Measurements from ENCODE around the gene DENND1A. TPM values are rescaled to one million over a fixed set of nuclear protein-coding genes. Genes with fewer than 3 reads are reported as not detected.

The DENND1A gene
- total RNA-seq, 2 donors from 2014 or later: 22.8 to 24.4 TPM

- intact Hi-C loops (cut with DNase I): no loop called here
- peak; percentile 28 for DNase-seq (ENCODE audit: low spot score)
These were observed 507.2 kb downstream of the DENND1A start for GRCh38 chr9:123422635-123423310.

GRCh38 chr9:123421801-123422455 lies 508.0 kb downstream of the DENND1A start:
- intact Hi-C loops (cut with DNase I): no loop called here
- DNase-seq (ENCODE audit: low spot score): peak; percentile 49

GRCh38 chr9:123421186-123421585 lies 508.7 kb downstream of the DENND1A start:
- intact Hi-C loops (cut with DNase I): no loop called here
- peak; percentile 25 for DNase-seq (ENCODE audit: low spot score)

GRCh38 chr9:123420592-123421111 lies 509.3 kb downstream of the DENND1A start:
- intact Hi-C loops (cut with DNase I): no loop called here
- DNase-seq (ENCODE audit: low spot score): peak; percentile 24

- peak; percentile 50 for DNase-seq (ENCODE audit: low spot score)
These were observed 510.0 kb downstream of the DENND1A start for GRCh38 chr9:123419721-123420591.

GRCh38 chr9:123419091-123419490 lies 510.8 kb downstream of the DENND1A start:
- intact Hi-C loops (cut with DNase I): no loop called here
- DNase-seq (ENCODE audit: low spot score): peak; percentile 40

More at GRCh38 chr9:123419721-123420591, 510.0 kb downstream of the DENND1A start:
- intact Hi-C loops (cut with DNase I): no loop called here

GRCh38 chr9:123418506-123418905 lies 511.4 kb downstream of the DENND1A start:
- intact Hi-C loops (cut with DNase I): no loop called here
- peak; percentile 37 for DNase-seq (ENCODE audit: low spot score)

- intact Hi-C loops (cut with DNase I): no loop called here
- peak; percentile 55 for DNase-seq (ENCODE audit: low spot score)
These were observed 511.9 kb downstream of the DENND1A start for GRCh38 chr9:123418052-123418430.

- DNase-seq (ENCODE audit: low spot score): peak; percentile 29
- intact Hi-C loops (cut with DNase I): no loop called here
These were observed 512.5 kb downstream of the DENND1A start for GRCh38 chr9:123417289-123418051.

- DNase-seq (ENCODE audit: low spot score): peak; percentile 73
- intact Hi-C loops (cut with DNase I): no loop called here
These were observed 513.8 kb downstream of the DENND1A start for GRCh38 chr9:123416176-123416575.

GRCh38 chr9:123414936-123415930 lies 514.7 kb downstream of the DENND1A start:
- DNase-seq (ENCODE audit: low spot score): peak; percentile 77
- intact Hi-C loops (cut with DNase I): no loop called here

- intact Hi-C loops (cut with DNase I): no loop called here
- peak; percentile 37 for DNase-seq (ENCODE audit: low spot score)
These were observed 515.7 kb downstream of the DENND1A start for GRCh38 chr9:123414204-123414603.

- intact Hi-C loops (cut with DNase I): loop anchor here in 1 of 2 donors (1.0 kb wide), 1 partner anchor 38 kb away; no protein-coding TSS in a partner anchor
These were observed 517.6 kb downstream of the DENND1A start for GRCh38 chr9:123412171-123412820.

GRCh38 chr9:123411636-123412035 lies 518.3 kb downstream of the DENND1A start:
- peak; percentile 31 for DNase-seq (ENCODE audit: low spot score)
- intact Hi-C loops (cut with DNase I): loop anchor here in 1 of 2 donors (1.0 kb wide), 1 partner anchor 39 kb away; no protein-coding TSS in a partner anchor

More at GRCh38 chr9:123412171-123412820, 517.6 kb downstream of the DENND1A start:
- peak; percentile 70 for DNase-seq (ENCODE audit: low spot score)

GRCh38 chr9:123411191-123411590 lies 518.7 kb downstream of the DENND1A start:
- intact Hi-C loops (cut with DNase I): no loop called here
- DNase-seq (ENCODE audit: low spot score): peak; percentile 55

- intact Hi-C loops (cut with DNase I): no loop called here
- DNase-seq (ENCODE audit: low spot score): peak; percentile 60
These were observed 519.5 kb downstream of the DENND1A start for GRCh38 chr9:123410281-123410910.

All from posterior vena cava (tissue), 2 donors.